Stomach smooth muscle (tissue), 2 donors: ENCODE measurements around the gene ABLIM2.

Experiments
- H3K27ac ChIP-seq: one replicate; pipeline ENCODE4 v1.7.0; 2013; ENCODE audit warnings: mild to moderate bottlenecking, low read length, inconsistent platforms
- H3K27me3 ChIP-seq, 2 donors: one replicate each; pipeline ENCODE4 v1.7.0; 2013; ENCODE audit warnings: low read length in 2 of 2; ENCODE audit not compliant: insufficient read depth in 2 of 2, control insufficient read depth in 1 of 2
- H3K36me3 ChIP-seq, 2 donors: one replicate each; pipeline ENCODE4 v1.7.0; 2013; ENCODE audit warnings: low read length in 2 of 2; ENCODE audit not compliant: control insufficient read depth in 2 of 2, insufficient read depth in 2 of 2
- H3K4me1 ChIP-seq: one replicate; pipeline ENCODE4 v1.7.0; 2013; ENCODE audit warnings: low read length; ENCODE audit not compliant: control insufficient read depth, insufficient read depth
- H3K4me3 ChIP-seq, 2 donors: one replicate each; pipeline ENCODE4 v1.7.0; 2013; ENCODE audit warnings: low read length in 2 of 2
- H3K9ac ChIP-seq, 2 donors: one replicate each; pipeline ENCODE4 v1.7.0; 2013; ENCODE audit warnings: low read length in 2 of 2, mild to moderate bottlenecking in 1 of 2
- H3K9me3 ChIP-seq, 2 donors: one replicate each; pipeline ENCODE4 v1.7.0; 2013; ENCODE audit warnings: low read length in 2 of 2; ENCODE audit not compliant: control insufficient read depth in 2 of 2
- donor health status: healthy.
- donor health status: Pancreatic carcinoma.

ABLIM2 gene

GRCh38 chr4:7938609-7939376 lies 219.8 kb downstream of the ABLIM2 start:
- H3K27me3 ChIP-seq = no peaks in the 10 kb centered on the region
- peak overlapping the region; percentile 83 for H3K27ac ChIP-seq
- H3K4me3 ChIP-seq = peak overlapping the region; percentile 83
- H3K9me3 ChIP-seq = no peaks in the 10 kb centered on the region
- H3K9ac ChIP-seq = peak overlapping the region; percentile 76 to 82
- no peaks in the 10 kb centered on the region for H3K36me3 ChIP-seq
- peaks cover 18% of the 10 kb centered on the region for H3K4me1 ChIP-seq

- H3K27me3 ChIP-seq = no peaks in the 10 kb centered on the region
- peak overlapping the region; percentile 76 to 82 for H3K9ac ChIP-seq
- H3K36me3 ChIP-seq = peaks cover 0 to 2% of the 10 kb centered on the region in 2 donors
- peak overlapping the region; percentile 83 for H3K4me3 ChIP-seq
- H3K9me3 ChIP-seq = peaks cover 0 to 2% of the 10 kb centered on the region in 2 donors
- H3K4me1 ChIP-seq = peaks cover 18% of the 10 kb centered on the region
- H3K27ac ChIP-seq = peak overlapping the region; percentile 83
These were observed 220.4 kb downstream of the ABLIM2 start for GRCh38 chr4:7938266-7938608.

- peaks cover 0 to 2% of the 10 kb centered on the region in 2 donors for H3K9me3 ChIP-seq
- H3K27me3 ChIP-seq = no peaks in the 10 kb centered on the region
- peaks cover 0 to 2% of the 10 kb centered on the region in 2 donors for H3K36me3 ChIP-seq
- no peak overlapping the region for H3K9ac ChIP-seq
- H3K4me1 ChIP-seq = peaks cover 18% of the 10 kb centered on the region
- H3K27ac ChIP-seq = peak overlapping the region; percentile 1
- H3K4me3 ChIP-seq = no peak overlapping the region
These were observed 221.6 kb downstream of the ABLIM2 start for GRCh38 chr4:7937006-7937405.

GRCh38 chr4:7933651-7934510 lies 224.7 kb downstream of the ABLIM2 start:
- Histone ChIP-seq H3K9me3 (peaks cover 0 to 2% of the 10 kb centered on the region in 2 donors), H3K36me3 (peaks cover 0 to 2% of the 10 kb centered on the region in 2 donors), H3K27me3 (no peaks in the 10 kb centered on the region), H3K4me1 (peaks cover 30% of the 10 kb centered on the region), H3K27ac (no peak overlapping the region), H3K9ac (no peak overlapping the region), H3K4me3 (no peak overlapping the region)

GRCh38 chr4:7932287-7932686 lies 226.3 kb downstream of the ABLIM2 start:
- peaks cover 26% of the 10 kb centered on the region for H3K4me1 ChIP-seq
- H3K27me3 ChIP-seq = no peaks in the 10 kb centered on the region
- peaks cover 0 to 2% of the 10 kb centered on the region in 2 donors for H3K36me3 ChIP-seq
- peaks cover 0 to 2% of the 10 kb centered on the region in 2 donors for H3K9me3 ChIP-seq
- no peak overlapping the region for H3K27ac ChIP-seq
- no peak overlapping the region for H3K4me3 ChIP-seq
- no peak overlapping the region for H3K9ac ChIP-seq

- H3K9me3 ChIP-seq = peaks cover 0 to 2% of the 10 kb centered on the region in 2 donors
- H3K27me3 ChIP-seq = no peaks in the 10 kb centered on the region
- H3K27ac ChIP-seq = no peak overlapping the region
- H3K36me3 ChIP-seq = peaks cover 0 to 2% of the 10 kb centered on the region in 2 donors
- no peak overlapping the region for H3K4me3 ChIP-seq
- H3K4me1 ChIP-seq = peaks cover 23% of the 10 kb centered on the region
- H3K9ac ChIP-seq = no peak overlapping the region
These were observed 229.3 kb downstream of the ABLIM2 start for GRCh38 chr4:7929118-7929951.

GRCh38 chr4:7928711-7929110 lies 229.9 kb downstream of the ABLIM2 start:
- H3K4me1 ChIP-seq = peaks cover 23% of the 10 kb centered on the region
- H3K27ac ChIP-seq = no peak overlapping the region
- peaks cover 0 to 2% of the 10 kb centered on the region in 2 donors for H3K9me3 ChIP-seq
- peak overlapping the region in 1 of 2 donors; percentile 29 for H3K9ac ChIP-seq
- no peak overlapping the region for H3K4me3 ChIP-seq
- peaks cover 0 to 2% of the 10 kb centered on the region in 2 donors for H3K36me3 ChIP-seq
- H3K27me3 ChIP-seq = no peaks in the 10 kb centered on the region

GRCh38 chr4:7926822-7927221 lies 231.8 kb downstream of the ABLIM2 start:
- no peak overlapping the region for H3K9ac ChIP-seq
- H3K9me3 ChIP-seq = no peaks in the 10 kb centered on the region
- H3K4me3 ChIP-seq = no peak overlapping the region
- no peak overlapping the region for H3K27ac ChIP-seq
- H3K4me1 ChIP-seq = peaks cover 24% of the 10 kb centered on the region
- H3K27me3 ChIP-seq = no peaks in the 10 kb centered on the region
- H3K36me3 ChIP-seq = no peaks in the 10 kb centered on the region

- no peaks in the 10 kb centered on the region for H3K9me3 ChIP-seq
- H3K4me3 ChIP-seq = no peak overlapping the region
- no peak overlapping the region for H3K27ac ChIP-seq
- H3K9ac ChIP-seq = no peak overlapping the region
- H3K27me3 ChIP-seq = no peaks in the 10 kb centered on the region
- peaks cover 14% of the 10 kb centered on the region for H3K4me1 ChIP-seq
- no peaks in the 10 kb centered on the region for H3K36me3 ChIP-seq
These were observed 234.0 kb downstream of the ABLIM2 start for GRCh38 chr4:7924570-7924969.

GRCh38 chr4:7924163-7924562 lies 234.4 kb downstream of the ABLIM2 start:
- H3K9ac ChIP-seq = no peak overlapping the region
- no peak overlapping the region for H3K4me3 ChIP-seq
- no peaks in the 10 kb centered on the region for H3K36me3 ChIP-seq
- H3K4me1 ChIP-seq = peaks cover 10% of the 10 kb centered on the region
- no peak overlapping the region for H3K27ac ChIP-seq
- H3K9me3 ChIP-seq = no peaks in the 10 kb centered on the region
- H3K27me3 ChIP-seq = no peaks in the 10 kb centered on the region
